Activated T-helper 17 cell treated with anti-CD3 and anti-CD28 coated beads, Interleukin-2, amount 50 U/mL, for 72 hours (primary cell): Measurements from ENCODE around the gene TMEM174. TPM values are rescaled to one million over a fixed set of nuclear protein-coding genes. Genes with fewer than 3 reads are reported as not detected.
A peak's percentile ranks its signal among the peaks of the same experiment; 100 is the strongest.

Experiments used
- ATAC-seq: fragments of 150-1000 bp; cut with Tn5 transposase; replicated peaks from 2 replicates; pipeline ENCODE4 v1.10.0; 2021; ENCODE audit warnings: mild to moderate bottlenecking, moderate library complexity
- H3K27ac Mint-ChIP-seq: one replicate; pipeline ENCODE4 v1.8.0; 2022; ENCODE audit warnings: mixed read lengths
- H3K27me3 Mint-ChIP-seq: one replicate; pipeline ENCODE4 v1.8.0; 2022; ENCODE audit warnings: mixed read lengths
- H3K36me3 Mint-ChIP-seq: one replicate; pipeline ENCODE4 v1.8.0; 2022; ENCODE audit warnings: low read depth, mild to moderate bottlenecking, mixed read lengths
- H3K4me1 Mint-ChIP-seq: one replicate; pipeline ENCODE4 v1.8.0; 2022; ENCODE audit warnings: mixed read lengths
- H3K4me3 Mint-ChIP-seq: one replicate; pipeline ENCODE4 v1.8.0; 2022; ENCODE audit warnings: mild to moderate bottlenecking, mixed read lengths
- H3K9me3 Mint-ChIP-seq: one replicate; pipeline ENCODE4 v1.8.0; 2022; ENCODE audit warnings: mixed read lengths
- total RNA-seq, 2 donors: library from RNA; stranded (reverse); gene quantifications; one replicate each; pipeline ENCODE4 v1.2.3, GENCODE V29; 2022

TMEM174 gene
- total RNA-seq, 2 donors from 2014 or later = not detected

DNA sequence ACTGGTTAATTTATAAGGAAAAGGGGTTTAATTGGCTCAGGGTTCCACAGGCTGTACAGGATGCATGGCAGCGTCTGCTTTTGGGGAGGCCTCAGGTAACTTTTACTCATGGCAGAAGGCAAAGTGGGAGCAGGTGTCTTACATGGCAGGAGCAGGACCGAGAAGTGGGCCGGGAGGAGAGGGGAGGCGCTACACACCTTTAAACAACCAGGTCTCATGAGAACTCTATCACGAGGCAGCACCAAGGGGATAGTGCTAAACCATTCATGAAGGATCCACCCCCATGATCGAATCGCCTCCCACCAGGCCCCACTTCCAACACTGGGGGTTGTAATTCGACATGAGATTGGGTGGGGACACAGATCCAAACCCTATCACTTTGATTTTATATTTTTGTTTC is 31.0 kb upstream of the TMEM174 start:
- peaks cover 40% of the 10 kb centered on the region for H3K27me3 Mint-ChIP-seq
- H3K4me3 Mint-ChIP-seq = no peak overlapping the region
- H3K27ac Mint-ChIP-seq = no peak overlapping the region
- no peaks in the 10 kb centered on the region for H3K4me1 Mint-ChIP-seq
- ATAC-seq = no peak
- no peaks in the 10 kb centered on the region for H3K36me3 Mint-ChIP-seq
- no peaks in the 10 kb centered on the region for H3K9me3 Mint-ChIP-seq

GRCh38 chr5:73143716-73144115 is 29.3 kb upstream of the TMEM174 start:
- ATAC-seq = no peak
- Mint-ChIP-seq H3K27ac (no peak overlapping the region), H3K4me1 (no peaks in the 10 kb centered on the region), H3K4me3 (no peak overlapping the region), H3K9me3 (no peaks in the 10 kb centered on the region), H3K36me3 (no peaks in the 10 kb centered on the region), H3K27me3 (peaks cover 34% of the 10 kb centered on the region)

- Mint-ChIP-seq H3K4me1 (no peaks in the 10 kb centered on the region), H3K36me3 (no peaks in the 10 kb centered on the region), H3K4me3 (no peak overlapping the region), H3K27me3 (peaks cover 47% of the 10 kb centered on the region), H3K27ac (no peak overlapping the region), H3K9me3 (no peaks in the 10 kb centered on the region)
- ATAC-seq = no peak
These were observed 23.5 kb upstream of the TMEM174 start for GRCh38 chr5:73149540-73149939.

DNA sequence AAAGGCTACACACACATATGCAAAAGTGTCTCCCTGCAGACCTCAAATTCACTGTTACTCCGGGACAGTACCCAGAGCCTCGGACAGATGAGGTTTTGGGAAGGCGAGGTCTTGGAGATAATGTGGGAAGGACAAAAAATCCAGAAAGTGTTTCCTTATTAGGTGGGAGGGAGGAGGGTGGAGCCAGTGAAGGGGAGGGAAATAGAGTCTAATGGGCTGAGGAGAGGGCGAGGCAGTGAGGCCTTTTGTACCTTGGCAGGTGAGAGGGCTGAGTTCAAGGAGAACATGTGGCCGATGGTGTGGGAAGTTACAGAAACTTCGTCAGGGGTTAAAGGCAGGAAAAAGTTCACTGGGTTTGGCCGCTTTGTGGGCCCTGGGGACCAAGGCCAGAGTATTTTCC is 22.1 kb upstream of the TMEM174 start:
- no peaks in the 10 kb centered on the region for H3K4me1 Mint-ChIP-seq
- no peaks in the 10 kb centered on the region for H3K36me3 Mint-ChIP-seq
- H3K4me3 Mint-ChIP-seq = no peak overlapping the region
- no peak for ATAC-seq
- H3K27ac Mint-ChIP-seq = no peak overlapping the region
- no peaks in the 10 kb centered on the region for H3K9me3 Mint-ChIP-seq
- H3K27me3 Mint-ChIP-seq = peaks cover 49% of the 10 kb centered on the region

DNA sequence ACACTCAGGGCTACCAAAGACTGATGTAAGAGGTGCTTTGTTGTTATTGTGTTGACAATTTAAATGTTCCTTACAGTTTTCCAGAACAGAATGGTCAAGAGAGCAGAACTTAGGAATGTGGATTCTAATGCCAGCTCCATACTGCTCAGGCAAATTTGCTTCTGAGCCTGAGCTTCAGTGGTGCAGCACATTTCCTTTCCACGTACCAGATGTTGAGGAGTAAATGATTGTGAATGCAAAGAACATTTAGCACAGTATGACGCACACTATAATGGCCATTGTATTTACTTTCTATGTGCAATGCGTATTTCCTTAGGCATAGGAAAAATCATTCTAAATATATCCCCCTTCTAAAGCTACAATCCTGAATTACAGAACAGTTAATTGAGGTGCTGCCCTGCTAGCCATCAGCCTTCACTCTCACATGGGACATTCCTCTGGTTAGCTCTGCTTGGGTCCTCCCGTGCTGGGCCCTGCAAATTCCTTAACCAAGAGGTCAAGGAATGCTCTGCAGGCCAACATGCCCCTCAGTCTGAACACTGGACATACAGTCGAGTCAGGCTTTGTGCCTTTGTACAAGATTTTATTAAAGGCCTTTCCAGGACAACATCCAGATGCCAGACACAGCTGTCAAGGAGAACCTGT is 21.1 kb upstream of the TMEM174 start:
- no peaks in the 10 kb centered on the region for H3K9me3 Mint-ChIP-seq
- ATAC-seq = no peak
- no peaks in the 10 kb centered on the region for H3K36me3 Mint-ChIP-seq
- H3K4me1 Mint-ChIP-seq = no peaks in the 10 kb centered on the region
- H3K4me3 Mint-ChIP-seq = no peak overlapping the region
- no peak overlapping the region for H3K27ac Mint-ChIP-seq
- peaks cover 54% of the 10 kb centered on the region for H3K27me3 Mint-ChIP-seq

DNA sequence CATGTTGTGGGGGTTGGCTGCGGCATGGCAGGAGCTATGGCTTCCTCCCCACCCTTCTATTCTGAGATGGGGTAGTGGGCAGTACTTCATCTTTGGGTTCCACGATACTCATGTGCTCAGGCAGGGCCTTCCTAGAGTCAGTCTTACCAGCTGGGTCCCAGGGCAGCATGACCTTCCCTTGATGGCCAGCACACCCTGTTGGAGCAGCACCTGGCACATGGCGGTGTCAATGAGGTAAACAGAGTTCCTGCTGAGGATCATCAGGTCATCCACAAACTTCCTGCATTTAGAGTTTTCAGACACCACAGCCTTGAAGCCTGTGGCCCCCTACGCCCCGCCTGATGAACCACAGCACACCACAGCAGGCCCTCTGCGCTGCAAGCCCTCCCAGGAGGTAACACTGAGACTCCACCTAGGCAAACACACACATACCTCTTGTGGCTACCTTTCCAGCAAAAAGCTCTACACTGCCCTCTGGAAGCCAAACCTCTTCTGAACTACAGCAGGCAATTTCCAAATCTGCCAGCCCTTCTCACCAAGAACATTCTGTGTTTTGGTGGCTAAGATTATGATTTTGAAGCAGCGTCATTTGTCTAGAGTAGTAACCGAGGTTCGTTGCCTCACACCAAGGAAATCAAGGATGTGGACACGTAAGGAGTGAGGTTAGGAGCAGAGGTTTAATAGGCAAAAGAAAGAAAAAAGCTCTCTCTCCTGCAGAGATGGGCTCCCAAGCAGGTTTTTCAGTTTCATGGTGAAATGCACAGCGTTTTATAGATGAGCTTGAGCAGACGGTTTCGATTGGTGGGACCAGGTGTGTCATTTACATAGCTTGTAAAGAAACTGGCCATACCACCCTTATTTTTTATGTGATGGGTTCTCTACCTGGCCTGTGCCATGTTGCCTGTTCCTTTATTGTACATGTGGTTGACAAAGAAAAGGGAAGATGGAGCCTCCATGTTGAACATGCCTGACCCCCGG is 20.3 kb upstream of the TMEM174 start:
- Mint-ChIP-seq H3K4me3 (no peak overlapping the region), H3K9me3 (no peaks in the 10 kb centered on the region)
- no peak for ATAC-seq

DNA sequence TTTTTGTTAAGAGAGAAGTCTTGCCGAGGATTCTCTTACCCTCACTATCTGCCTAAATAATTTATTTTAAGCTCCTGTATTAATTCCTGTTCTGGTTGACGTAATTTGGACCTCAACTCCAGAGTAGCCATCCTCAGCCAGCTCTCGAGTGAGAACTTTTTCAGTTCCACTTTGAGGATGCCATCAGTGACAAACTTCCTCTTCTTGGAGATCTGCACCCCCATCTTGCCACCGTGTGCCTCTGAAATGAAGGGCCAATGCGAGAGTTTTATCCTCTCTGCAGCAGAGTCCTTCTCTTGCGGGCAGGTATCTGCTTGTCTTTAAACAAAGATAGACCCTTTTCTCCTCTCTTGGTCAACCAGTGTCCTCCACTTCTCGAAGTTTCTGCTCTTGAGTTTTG is 19.5 kb upstream of the TMEM174 start:
- Mint-ChIP-seq H3K27ac (no peak overlapping the region), H3K9me3 (no peaks in the 10 kb centered on the region), H3K4me1 (no peaks in the 10 kb centered on the region), H3K27me3 (peaks cover 64% of the 10 kb centered on the region), H3K36me3 (no peaks in the 10 kb centered on the region), H3K4me3 (no peak overlapping the region)
- ATAC-seq = no peak

More for the DNA sequence above, 20.3 kb upstream of the TMEM174 start:
- Mint-ChIP-seq H3K27me3 (peaks cover 56% of the 10 kb centered on the region), H3K4me1 (no peaks in the 10 kb centered on the region), H3K27ac (no peak overlapping the region), H3K36me3 (no peaks in the 10 kb centered on the region)

DNA sequence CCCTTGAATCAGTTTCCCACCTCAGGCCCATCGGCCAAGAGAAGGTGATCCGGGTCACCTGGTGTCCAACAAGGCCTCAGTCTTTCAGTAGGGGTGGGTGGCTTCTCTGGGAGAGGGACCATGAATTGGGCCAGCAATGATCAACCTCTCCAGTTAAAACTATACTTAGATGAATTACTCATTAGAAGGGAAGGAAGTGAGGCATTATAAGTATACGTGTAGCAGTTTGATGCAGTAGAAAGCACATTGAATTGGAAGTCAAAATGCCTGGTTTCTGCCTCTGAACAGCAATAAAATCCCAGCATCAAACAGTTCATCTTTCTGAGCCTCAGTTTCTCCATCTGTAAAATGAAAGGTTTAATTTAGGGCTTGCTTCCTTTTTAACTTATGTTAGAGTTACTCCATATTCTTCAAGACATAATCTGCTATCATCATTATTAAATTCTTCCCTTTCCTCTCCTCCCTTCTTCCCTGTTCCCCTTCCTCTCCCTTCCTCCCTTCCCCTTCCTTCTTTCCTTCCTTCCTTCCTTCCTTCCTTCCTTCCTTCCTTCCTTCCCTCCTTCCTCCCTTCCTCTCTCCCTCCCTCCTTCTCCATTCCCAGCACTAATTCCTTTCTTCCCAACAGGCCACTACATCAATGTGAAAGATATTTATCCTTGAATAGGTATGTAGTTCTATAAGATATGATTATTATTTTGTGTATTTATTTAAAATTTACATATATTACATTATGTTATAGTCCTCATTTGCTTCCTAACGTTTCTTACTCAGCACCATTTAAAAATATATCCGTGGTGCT is 18.6 kb upstream of the TMEM174 start:
- H3K27me3 Mint-ChIP-seq = peaks cover 64% of the 10 kb centered on the region
- no peak overlapping the region for H3K4me3 Mint-ChIP-seq
- ATAC-seq = no peak
- H3K9me3 Mint-ChIP-seq = no peaks in the 10 kb centered on the region
- peaks cover 2% of the 10 kb centered on the region for H3K4me1 Mint-ChIP-seq
- H3K36me3 Mint-ChIP-seq = no peaks in the 10 kb centered on the region
- no peak overlapping the region for H3K27ac Mint-ChIP-seq

DNA sequence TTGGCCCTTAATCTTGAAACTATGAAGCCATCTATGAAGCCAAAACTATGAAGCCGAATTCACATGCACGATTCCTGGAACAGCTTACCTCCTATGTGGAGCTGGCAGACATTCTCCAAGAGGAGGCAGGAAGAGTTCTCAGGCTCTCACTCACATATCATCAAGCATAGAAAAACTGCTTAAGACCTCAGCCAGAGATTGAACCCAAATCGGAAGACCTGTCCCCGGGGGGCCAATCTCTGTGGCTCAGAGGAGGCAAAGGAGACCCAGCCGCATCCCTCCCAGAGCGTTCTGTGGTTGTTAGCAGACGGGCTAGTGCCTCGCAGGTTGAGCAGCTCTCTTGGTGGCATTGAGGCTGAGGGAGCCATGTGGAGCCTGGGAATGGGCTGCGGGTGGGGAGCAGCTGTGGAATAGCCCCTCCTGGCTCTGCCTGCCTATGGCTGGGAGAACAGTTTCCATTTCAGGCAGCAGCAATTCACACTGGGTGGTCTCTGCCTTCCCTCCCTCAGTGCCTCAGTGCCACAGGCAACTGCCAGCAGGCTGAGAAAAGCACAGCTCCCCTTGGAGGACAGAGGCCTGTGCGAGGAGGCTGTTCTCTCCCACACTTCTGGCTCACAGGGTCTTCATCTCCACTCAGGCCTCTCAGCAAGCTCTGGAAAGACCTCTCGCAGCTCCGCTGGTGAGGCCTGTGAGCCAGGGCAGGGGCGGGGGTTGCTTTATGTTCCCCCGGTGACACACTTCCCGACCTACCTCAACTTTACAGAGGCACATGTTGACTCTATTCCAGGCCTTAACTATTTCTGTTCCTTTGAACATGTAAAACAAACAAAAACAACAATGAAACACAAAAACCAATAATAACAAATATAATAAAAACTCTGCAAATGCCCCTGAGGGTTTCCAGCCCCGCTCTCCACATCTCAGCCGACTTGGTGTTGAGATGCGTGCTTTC is 17.4 kb upstream of the TMEM174 start:
- Mint-ChIP-seq H3K36me3 (no peaks in the 10 kb centered on the region), H3K27ac (no peak overlapping the region), H3K27me3 (peaks cover 66% of the 10 kb centered on the region), H3K4me1 (peaks cover 14% of the 10 kb centered on the region), H3K4me3 (no peak overlapping the region), H3K9me3 (no peaks in the 10 kb centered on the region)
- no peak for ATAC-seq

DNA sequence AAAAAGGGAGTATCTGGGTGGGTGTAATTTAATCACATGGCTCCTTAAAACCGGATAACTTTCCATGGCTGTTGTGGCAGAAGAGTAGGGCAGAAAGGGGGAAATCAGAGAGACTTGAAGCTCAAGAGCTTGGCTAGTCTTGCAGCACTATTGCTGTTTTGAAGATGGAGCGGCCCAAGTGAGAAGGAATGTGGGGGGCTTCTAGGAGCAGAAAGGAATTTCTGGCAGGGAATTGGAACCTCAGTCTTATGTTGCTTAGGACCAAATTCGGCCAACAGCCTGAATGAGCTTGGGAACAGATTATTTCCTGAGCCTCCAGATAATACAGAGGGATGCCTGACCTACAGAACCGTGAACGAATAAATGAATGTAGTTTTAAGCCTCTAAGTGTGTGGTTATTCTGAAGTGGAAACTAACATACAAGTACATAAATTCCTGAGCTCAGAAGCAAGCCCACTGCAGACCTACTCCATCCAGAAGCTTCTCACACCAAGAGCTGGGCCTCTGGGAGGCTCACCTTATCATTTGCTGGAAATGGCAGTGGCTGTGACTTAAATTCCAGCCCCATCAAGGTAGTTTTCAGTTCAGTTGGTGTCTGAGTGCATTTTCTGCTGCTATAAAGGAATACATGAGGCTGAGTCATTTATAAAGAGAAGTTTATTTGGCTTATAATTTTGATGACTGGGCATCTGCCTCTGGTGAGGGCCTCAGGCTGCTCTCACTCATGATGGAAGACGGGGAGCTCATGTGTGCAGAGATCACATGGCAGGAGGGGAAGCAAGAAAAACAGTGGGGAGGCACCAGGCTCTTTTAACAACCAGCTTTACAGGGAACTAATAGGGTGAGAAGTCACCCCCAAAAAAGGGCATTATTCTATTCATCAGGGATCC is 15.3 kb upstream of the TMEM174 start:
- no peak overlapping the region for H3K4me3 Mint-ChIP-seq
- H3K9me3 Mint-ChIP-seq = no peaks in the 10 kb centered on the region
- H3K4me1 Mint-ChIP-seq = peaks cover 24% of the 10 kb centered on the region
- H3K27me3 Mint-ChIP-seq = peaks cover 69% of the 10 kb centered on the region
- H3K27ac Mint-ChIP-seq = no peak overlapping the region
- no peaks in the 10 kb centered on the region for H3K36me3 Mint-ChIP-seq
- ATAC-seq = no peak

GRCh38 chr5:73158313-73158712 is 14.7 kb upstream of the TMEM174 start:
- ATAC-seq = no peak
- Mint-ChIP-seq H3K4me1 (peaks cover 24% of the 10 kb centered on the region), H3K27me3 (peaks cover 69% of the 10 kb centered on the region), H3K4me3 (no peak overlapping the region), H3K9me3 (no peaks in the 10 kb centered on the region), H3K36me3 (no peaks in the 10 kb centered on the region), H3K27ac (no peak overlapping the region)

DNA sequence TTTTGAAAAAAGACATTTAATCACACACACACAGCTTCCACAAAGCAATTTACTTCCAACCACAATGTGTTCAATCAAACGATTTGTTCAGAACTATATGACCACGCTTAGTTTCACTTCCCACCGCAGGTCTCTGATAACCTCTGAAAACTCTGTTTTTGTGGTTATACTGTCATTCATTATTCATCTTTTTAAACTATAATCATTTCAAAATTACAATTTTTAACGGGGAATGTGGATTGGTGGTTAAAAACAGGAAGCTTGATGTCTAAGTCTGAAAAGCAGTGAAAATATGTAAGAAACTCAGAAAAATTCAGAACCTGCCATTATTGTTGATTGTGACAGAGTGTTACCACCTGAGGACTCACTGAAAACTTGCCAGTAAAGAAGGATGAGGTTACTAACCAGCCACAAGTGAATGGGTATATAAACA is 12.7 kb upstream of the TMEM174 start:
- no peaks in the 10 kb centered on the region for H3K9me3 Mint-ChIP-seq
- H3K36me3 Mint-ChIP-seq = no peaks in the 10 kb centered on the region
- peaks cover 58% of the 10 kb centered on the region for H3K27me3 Mint-ChIP-seq
- peak; percentile 93 for ATAC-seq
- H3K27ac Mint-ChIP-seq = peak overlapping the region; percentile 70
- peak overlapping the region; percentile 38 for H3K4me3 Mint-ChIP-seq
- H3K4me1 Mint-ChIP-seq = peaks cover 24% of the 10 kb centered on the region

DNA sequence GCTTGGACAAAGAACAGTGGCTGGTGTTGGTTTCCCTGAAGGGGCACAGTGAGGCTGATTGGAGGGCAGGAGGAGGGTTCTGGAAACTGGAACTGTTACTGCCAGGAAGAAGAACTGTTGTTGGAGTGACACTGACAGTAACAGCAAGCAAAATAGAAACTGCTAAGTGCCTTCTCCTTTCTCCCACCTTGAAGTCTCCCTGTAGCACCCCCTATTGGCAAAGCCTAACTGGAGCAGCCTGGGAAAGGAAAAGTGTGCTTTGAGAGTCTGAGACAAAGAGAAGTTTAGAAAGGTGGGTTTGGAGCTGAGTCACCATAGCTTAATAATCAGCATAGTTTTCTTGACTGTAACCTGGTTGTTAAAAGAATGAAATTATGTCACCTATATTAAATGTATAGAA is 2.5 kb upstream of the TMEM174 start:
- H3K4me1 Mint-ChIP-seq = no peaks in the 10 kb centered on the region
- no peak for ATAC-seq
- H3K9me3 Mint-ChIP-seq = no peaks in the 10 kb centered on the region
- H3K4me3 Mint-ChIP-seq = no peak overlapping the region
- H3K36me3 Mint-ChIP-seq = no peaks in the 10 kb centered on the region
- no peak overlapping the region for H3K27ac Mint-ChIP-seq
- peaks cover 58% of the 10 kb centered on the region for H3K27me3 Mint-ChIP-seq
